ENCODE data around the gene SMIM29.

GRCh38 chr6:34246563-34247391 lies 2.0 kb downstream of the SMIM29 start:
- TF ChIP-seq, protein P1, sequence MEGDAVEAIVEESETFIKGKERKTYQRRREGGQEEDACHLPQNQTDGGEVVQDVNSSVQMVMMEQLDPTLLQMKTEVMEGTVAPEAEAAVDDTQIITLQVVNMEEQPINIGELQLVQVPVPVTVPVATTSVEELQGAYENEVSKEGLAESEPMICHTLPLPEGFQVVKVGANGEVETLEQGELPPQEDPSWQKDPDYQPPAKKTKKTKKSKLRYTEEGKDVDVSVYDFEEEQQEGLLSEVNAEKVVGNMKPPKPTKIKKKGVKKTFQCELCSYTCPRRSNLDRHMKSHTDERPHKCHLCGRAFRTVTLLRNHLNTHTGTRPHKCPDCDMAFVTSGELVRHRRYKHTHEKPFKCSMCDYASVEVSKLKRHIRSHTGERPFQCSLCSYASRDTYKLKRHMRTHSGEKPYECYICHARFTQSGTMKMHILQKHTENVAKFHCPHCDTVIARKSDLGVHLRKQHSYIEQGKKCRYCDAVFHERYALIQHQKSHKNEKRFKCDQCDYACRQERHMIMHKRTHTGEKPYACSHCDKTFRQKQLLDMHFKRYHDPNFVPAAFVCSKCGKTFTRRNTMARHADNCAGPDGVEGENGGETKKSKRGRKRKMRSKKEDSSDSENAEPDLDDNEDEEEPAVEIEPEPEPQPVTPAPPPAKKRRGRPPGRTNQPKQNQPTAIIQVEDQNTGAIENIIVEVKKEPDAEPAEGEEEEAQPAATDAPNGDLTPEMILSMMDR (IDR thresholded peaks at IDR 0.05), result peak in 3 of 6 experiments; percentile 13 to 37 (median 16)
- no peak for TF ChIP-seq POLR2A (IDR thresholded peaks at IDR 0.05)

Measured in esophagus squamous epithelium (tissue), 4 donors.